Amniotic epithelial cell (primary cell): ENCODE data around the gene TMEM184A.

Experiments
- DNase-seq: peaks from one replicate; pipeline ENCODE4 v3.0.0-alpha.2; 2010; ENCODE audit warnings: low read depth

TMEM184A gene

DNA sequence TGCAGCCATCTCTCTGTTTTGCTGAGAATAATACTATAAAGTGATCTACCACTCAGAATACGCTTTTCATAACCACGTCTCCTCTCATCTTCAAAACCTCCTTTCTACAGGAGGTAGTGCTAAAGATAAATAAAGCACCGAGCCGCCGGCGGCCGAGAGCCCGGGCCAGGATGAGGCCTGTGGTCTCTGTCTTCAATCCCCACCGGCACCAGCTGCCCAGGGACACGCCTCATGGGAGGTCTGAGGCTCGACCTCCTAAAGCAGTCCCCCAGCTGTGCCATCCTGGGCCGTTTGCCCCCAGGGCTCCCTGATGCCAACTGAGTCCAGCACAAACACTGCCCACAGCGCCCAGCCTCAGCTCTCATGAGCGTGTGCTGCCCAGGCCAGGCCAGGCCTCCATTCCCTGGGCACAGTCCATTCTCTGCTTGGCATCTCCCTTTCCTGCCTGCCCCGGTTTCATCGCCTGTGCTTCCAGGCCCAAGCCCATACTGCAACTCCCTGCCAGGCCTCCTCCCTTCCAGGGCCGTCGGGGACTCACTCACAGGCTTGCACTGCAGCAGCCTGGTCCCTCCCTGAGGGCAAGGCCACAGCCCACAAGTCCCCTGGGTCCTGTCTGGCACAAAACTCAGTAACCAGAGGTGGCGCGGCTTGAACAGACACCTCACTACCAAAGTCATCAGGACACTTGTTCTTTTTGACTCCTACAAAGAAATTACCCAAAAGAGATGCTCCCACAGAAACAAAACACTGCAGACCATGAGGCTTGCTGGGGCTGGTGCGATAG lies 54.3 kb downstream of the TMEM184A start:
- DNase-seq = no peak

DNA sequence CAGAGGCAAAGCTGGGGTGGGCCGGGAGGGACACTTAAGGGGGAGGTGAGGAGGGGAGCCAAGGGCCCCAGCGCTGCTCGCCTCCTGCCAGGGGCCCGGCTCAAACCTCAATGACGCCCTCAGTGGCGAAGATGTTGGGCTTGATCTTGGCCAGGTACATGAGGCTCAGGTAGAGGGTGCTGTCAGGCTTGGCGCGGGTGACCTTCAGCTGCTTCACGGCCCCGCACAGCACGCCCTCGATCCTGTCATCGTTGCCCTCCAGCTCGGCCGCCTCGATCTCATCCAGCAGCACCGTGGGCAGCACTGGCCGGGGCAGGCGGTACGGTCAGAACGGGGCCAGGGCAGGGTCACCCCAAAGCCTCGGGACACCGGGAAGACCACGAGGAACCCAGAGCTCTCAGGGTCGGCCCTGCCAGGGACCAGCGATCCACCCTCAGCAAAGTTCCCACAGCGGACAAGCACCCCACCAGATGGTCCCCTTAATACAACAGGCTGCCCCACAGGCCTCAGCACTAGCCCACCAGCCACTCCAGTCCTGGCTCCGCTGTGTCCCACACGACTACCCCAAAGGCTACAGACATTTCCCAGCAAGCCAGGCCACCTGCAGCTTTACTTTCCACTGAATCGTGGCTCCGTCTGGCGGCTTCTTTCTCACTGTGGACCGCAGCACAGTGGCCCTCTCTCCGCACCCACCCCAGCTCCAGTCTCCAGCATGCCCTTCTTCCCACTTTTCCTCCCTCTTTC lies 55.8 kb downstream of the TMEM184A start:
- no peak for DNase-seq

GRCh38 chr7:1499367-1500029 lies 56.5 kb downstream of the TMEM184A start:
- DNase-seq = no peak

DNA sequence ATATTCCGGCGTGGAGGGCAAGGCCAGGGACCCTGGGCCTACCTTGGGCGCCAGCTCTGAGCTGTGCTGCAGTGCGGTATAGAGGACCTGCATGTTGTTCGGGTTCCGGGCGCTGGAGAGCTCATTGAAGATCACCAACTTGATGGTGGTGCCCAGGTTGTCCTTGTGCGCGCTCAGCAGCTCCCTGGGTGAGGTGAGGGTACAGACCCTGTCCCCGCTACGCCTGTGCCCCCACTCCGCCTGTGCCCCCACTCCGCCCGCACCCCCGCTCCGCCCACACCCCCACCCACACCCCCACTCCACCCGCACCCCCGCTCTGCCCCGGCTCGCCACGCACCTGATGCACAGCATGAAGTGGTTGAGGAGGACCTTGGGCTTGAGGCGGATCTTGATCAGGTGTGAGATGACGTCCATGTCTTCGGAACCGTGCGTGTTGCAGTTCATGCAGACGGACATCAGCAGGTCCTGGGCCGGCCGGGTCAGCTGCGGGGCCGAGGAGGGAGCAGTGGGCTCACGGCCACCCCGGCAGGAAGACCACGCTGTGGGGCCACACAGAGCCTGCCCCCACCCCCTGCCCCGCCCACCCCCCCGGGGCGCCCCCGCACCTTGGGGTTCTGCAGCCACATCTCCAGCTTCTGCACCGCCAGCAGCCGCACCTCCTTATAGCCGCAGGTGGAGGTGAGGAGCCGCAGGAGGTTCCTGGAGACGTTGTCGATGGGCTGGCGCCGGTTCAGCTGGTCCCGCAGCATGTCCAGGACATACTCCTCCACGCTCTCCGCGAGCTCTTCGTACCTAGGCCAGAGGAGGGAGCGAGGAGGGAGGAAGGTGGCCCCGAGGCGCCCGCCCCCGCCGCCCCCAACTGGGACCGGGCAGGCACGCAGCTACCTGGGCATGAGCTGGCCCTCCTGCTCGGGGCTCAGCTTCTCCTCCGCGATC lies 57.4 kb downstream of the TMEM184A start:
- no peak for DNase-seq

- DNase-seq = no peak
These were observed 58.6 kb downstream of the TMEM184A start for GRCh38 chr7:1497293-1497927.

DNA sequence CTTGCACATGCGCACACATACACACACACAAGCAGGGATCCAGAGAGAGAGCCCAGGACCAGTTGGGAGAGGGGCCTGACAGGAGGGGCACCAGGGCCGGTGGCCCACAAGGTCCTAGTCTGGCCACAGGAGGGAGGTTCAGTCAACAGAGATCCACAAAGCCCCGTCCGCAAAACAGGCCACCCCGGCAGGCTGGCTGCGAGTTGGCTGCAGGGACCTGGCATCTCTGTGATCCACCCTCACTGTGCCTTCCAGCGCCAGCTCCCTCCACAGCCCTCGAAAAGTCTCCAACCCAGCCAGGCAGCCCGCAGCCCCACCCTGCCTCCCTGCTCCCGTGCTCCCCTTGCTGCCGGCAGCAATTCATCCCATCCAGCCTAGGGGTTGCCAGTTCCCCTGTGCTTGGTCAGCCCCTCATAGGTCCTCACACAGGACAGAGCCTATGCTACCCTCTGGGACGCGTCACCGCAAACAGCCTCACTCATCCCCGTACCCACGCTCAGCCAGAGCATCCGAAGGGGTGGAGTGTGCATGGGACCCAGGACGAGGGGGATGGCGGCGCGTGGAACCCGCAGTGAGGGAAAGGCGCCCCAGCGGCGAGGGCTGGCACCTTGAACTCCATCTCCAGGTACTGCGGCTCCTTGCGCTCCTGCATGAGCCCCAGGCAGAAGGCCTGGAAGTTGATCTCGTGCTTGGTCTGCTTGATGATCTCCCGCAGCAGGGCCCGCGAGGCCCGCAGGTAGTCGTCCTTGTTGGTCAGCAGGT lies 59.3 kb downstream of the TMEM184A start:
- no peak for DNase-seq

- no peak for DNase-seq
These were observed 60.3 kb downstream of the TMEM184A start for GRCh38 chr7:1495564-1496242.

DNA sequence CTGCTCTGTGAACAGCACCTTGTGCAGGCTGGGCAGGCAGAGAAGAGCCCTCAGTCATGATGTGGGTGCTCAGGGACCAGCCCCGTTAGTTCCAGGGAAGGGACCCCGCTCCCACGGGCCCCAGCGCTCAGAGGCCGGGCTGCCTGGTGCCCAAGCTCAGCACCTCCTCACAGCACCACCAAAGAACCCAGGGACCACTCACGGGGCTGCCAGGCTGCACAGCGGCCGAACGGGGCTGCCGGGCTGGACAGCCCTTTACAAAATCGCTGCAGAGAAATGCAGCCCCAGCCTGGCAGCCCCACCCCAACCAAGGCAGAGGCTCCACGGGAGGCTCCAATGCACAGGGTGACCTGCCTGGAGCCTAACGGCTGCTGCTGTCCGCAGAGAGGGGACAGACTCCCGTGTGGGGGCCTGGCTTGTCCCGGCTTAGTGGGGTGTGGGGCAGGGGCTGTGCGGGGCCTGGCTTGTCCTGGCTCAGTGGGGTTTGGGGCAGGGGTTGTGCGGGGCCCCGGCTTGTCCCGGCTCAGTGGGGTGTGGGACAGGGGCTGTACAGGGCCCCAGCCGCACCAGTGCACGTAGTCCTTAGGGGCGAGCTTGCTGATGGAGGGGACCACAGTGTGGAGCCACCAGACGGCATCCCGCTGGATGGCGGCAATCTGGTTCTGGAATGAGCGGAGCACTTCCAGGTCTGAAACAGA lies 61.0 kb downstream of the TMEM184A start:
- DNase-seq = no peak

GRCh38 chr7:1494447-1494846 lies 61.6 kb downstream of the TMEM184A start:
- DNase-seq = no peak

GRCh38 chr7:1493571-1493970 lies 62.4 kb downstream of the TMEM184A start:
- DNase-seq = no peak

- no peak for DNase-seq
These were observed 62.9 kb downstream of the TMEM184A start for GRCh38 chr7:1493129-1493528.

DNA sequence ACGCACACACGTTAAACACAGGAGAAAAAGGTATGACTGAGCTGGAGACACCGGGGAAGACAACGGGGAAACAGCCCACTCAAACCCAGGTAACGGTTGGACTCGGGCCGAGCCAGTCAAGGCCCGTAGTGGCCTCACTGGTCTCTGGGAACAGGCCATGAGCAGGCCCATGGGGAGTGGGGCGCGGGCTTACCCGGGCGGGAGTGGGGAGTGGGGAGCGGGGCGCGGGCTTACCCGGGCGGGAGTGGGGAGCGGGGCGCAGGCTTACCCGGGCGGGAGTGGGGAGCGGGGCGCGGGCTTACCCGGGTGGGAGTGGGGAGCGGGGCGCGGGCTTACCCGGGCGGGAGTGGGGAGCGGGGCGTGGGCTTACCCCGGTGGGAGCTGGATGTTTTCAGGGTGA lies 63.4 kb downstream of the TMEM184A start:
- DNase-seq = no peak
